Measurements from ENCODE around the gene ZNF652. TPM values are rescaled to one million over a fixed set of nuclear protein-coding genes. Genes with fewer than 3 reads are reported as not detected.

ZNF652 gene
- total and polyA plus RNA-seq, 8 donors: 27.8 to 46.8 (median 30.8) TPM

Small RNAs within 50 kb of the gene (microRNA-seq; reads per million reads assigned to microRNA genes)
- gene MIR6129: 0 reads per million in 2 donors

Other genes with a start within 250 kb of the ZNF652 start
- under 1 TPM; 0.16 to 0.20 TPM for gene B4GALNT2, start 229.5 kb downstream of the ZNF652 start, total RNA-seq
- under 1 TPM; 0.43 to 0.87 (median 0.62) TPM for gene B4GALNT2, start 229.5 kb downstream of the ZNF652 start, polyA plus RNA-seq (ENCODE audit: insufficient read length in 6 of 6)
- gene GNGT2, start 151.7 kb downstream of the ZNF652 start, total RNA-seq: 1 to 10 TPM; 3.6 to 4.8 TPM
- 1 to 10 TPM; 2.5 to 4.6 (median 3.0) TPM for gene GNGT2, start 151.7 kb downstream of the ZNF652 start, polyA plus RNA-seq (ENCODE audit: insufficient read length in 6 of 6)
- gene ABI3, start 151.5 kb downstream of the ZNF652 start, total RNA-seq: 10 to 100 TPM; 10.8 to 23.8 TPM
- 10 to 100 TPM in 2 of 6 donors, 1 to 10 TPM in 4; 6.5 to 10.5 (median 8.9) TPM for gene ABI3, start 151.5 kb downstream of the ZNF652 start, polyA plus RNA-seq (ENCODE audit: insufficient read length in 6 of 6)
- gene PHOSPHO1, start 131.5 kb downstream of the ZNF652 start, total RNA-seq: 1 to 10 TPM; 1.0 to 2.0 TPM
- gene PHOSPHO1, start 131.5 kb downstream of the ZNF652 start, polyA plus RNA-seq (ENCODE audit: insufficient read length in 6 of 6): 1 to 10 TPM; 1.5 to 8.5 (median 3.8) TPM
- gene PHB1, start 52.6 kb upstream of the ZNF652 start, total RNA-seq: 100 to 1,000 TPM; 146 to 171 TPM
- 100 to 1,000 TPM; 159 to 173 (median 162) TPM for gene PHB1, start 52.6 kb upstream of the ZNF652 start, polyA plus RNA-seq (ENCODE audit: insufficient read length in 6 of 6)
- 1 to 10 TPM; 2.7 to 3.8 TPM for gene NGFR, start 133.0 kb upstream of the ZNF652 start, total RNA-seq
- gene NGFR, start 133.0 kb upstream of the ZNF652 start, polyA plus RNA-seq (ENCODE audit: insufficient read length in 6 of 6): 10 to 100 TPM in 5 of 6 donors, 1 to 10 TPM in 1; 9.7 to 16.2 (median 12.5) TPM
- gene NXPH3, start 213.6 kb upstream of the ZNF652 start, total RNA-seq: 1 to 10 TPM; 2.1 to 2.7 TPM
- gene NXPH3, start 213.6 kb upstream of the ZNF652 start, polyA plus RNA-seq (ENCODE audit: insufficient read length in 6 of 6): 1 to 10 TPM; 1.0 to 1.4 (median 1.2) TPM

All from left lung (tissue), 8 donors.